ENCODE results near the gene DEXI.

Gene DEXI

GRCh38 chr16:10949424-10949970, 7.2 kb upstream of the DEXI start:
- Histone ChIP-seq H3K36me3 (no peaks in the 10 kb centered on the region; the same call in 1 of the 2 replicates), H3K4me3 (ENCODE audit: low read depth, low read length) (no peak overlapping the region), H3K9me3 (no peaks in the 10 kb centered on the region), H3K4me1 (peaks cover 6% of the 10 kb centered on the region), H3K27me3 (no peaks in the 10 kb centered on the region)
- no peak for DNase-seq
- no peak for TF ChIP-seq CTCF (IDR thresholded peaks at IDR 0.05; ENCODE audit: low read depth, low read length)

- no peaks in the 10 kb centered on the region for H3K27me3 ChIP-seq
- DNase-seq, result no peak
- H3K4me1 ChIP-seq, result peaks cover 6% of the 10 kb centered on the region
- no peak overlapping the region for H3K4me3 ChIP-seq (ENCODE audit: low read depth, low read length)
- no peaks in the 10 kb centered on the region; the same call in 1 of the 2 replicates for H3K36me3 ChIP-seq
- TF ChIP-seq CTCF (IDR thresholded peaks at IDR 0.05; ENCODE audit: low read depth, low read length), result no peak
- H3K9me3 ChIP-seq, result no peaks in the 10 kb centered on the region
Measured at GRCh38 chr16:10947211-10947787, 5.0 kb upstream of the DEXI start.

GRCh38 chr16:10946308-10946707, 4.0 kb upstream of the DEXI start:
- H3K4me1 ChIP-seq, result peaks cover 6% of the 10 kb centered on the region
- H3K4me3 ChIP-seq (ENCODE audit: low read depth, low read length), result no peak overlapping the region
- no peaks in the 10 kb centered on the region; the same call in 1 of the 2 replicates for H3K36me3 ChIP-seq
- TF ChIP-seq CTCF (IDR thresholded peaks at IDR 0.05; ENCODE audit: low read depth, low read length), result no peak
- H3K27me3 ChIP-seq, result no peaks in the 10 kb centered on the region
- H3K9me3 ChIP-seq, result no peaks in the 10 kb centered on the region
- DNase-seq, result no peak

GRCh38 chr16:10945065-10945787, 3.0 kb upstream of the DEXI start:
- no peak for TF ChIP-seq CTCF (IDR thresholded peaks at IDR 0.05; ENCODE audit: low read depth, low read length)
- DNase-seq, result no peak
- Histone ChIP-seq H3K27me3 (no peaks in the 10 kb centered on the region), H3K4me1 (no peaks in the 10 kb centered on the region; the same call in 1 of the 2 replicates), H3K36me3 (no peaks in the 10 kb centered on the region; the same call in 1 of the 2 replicates), H3K9me3 (no peaks in the 10 kb centered on the region), H3K4me3 (ENCODE audit: low read depth, low read length) (peak overlapping the region; percentile 88)

GRCh38 chr16:10944249-10945064, 2.2 kb upstream of the DEXI start, which contains the start of gene CLEC16A:
Gene CLEC16A, plus strand, starts transcription at chr16:10944564. Its CDS starts 154 bp downstream, at chr16:10944718.
- Histone ChIP-seq H3K27me3 (no peaks in the 10 kb centered on the region), H3K4me3 (ENCODE audit: low read depth, low read length) (peak within 1 kb of the TSS; percentile 88), H3K4me1 (no peaks in the 10 kb centered on the region; the same call in 1 of the 2 replicates), H3K9me3 (no peaks in the 10 kb centered on the region), H3K36me3 (no peaks in the 10 kb centered on the region)
- DNase-seq, result peak; percentile 98
- no peak for TF ChIP-seq CTCF (IDR thresholded peaks at IDR 0.05; ENCODE audit: low read depth, low read length)
